ENCODE data around the gene TMUB1. TPM values are rescaled to one million over a fixed set of nuclear protein-coding genes. Genes with fewer than 3 reads are reported as not detected.

Gene TMUB1
- total RNA-seq, 1 experiment from 2014 or later: 45.4 TPM

- Histone ChIP-seq H3K4me1 (ENCODE audit: insufficient read depth, low read length) (peaks cover 3% of the 10 kb centered on the region; the same call in 1 of the 2 replicates), H3K18ac (ENCODE audit: insufficient read length, low read depth, low read length) (no peak overlapping the region), H3K4me2 (ENCODE audit: insufficient read depth, insufficient read length, low read length) (no peak overlapping the region), H3K79me2 (ENCODE audit: insufficient read depth, low read length) (no peaks in the 10 kb centered on the region; the same call in 1 of the 2 replicates), H3K9me3 (ENCODE audit: control insufficient read depth, low read depth, low read length) (no peaks in the 10 kb centered on the region), H3K4ac (ENCODE audit: low read depth, low read length) (no peak overlapping the region), H3K14ac (ENCODE audit: insufficient read depth, low read length) (no peak overlapping the region; the same call in 1 of the 2 replicates), H4K91ac (ENCODE audit: insufficient read length, low read depth, low read length) (no peak overlapping the region), H3K23ac (ENCODE audit: insufficient read length, low read depth, low read length) (no peak overlapping the region), H3K9ac (ENCODE audit: extremely low read depth, insufficient read length, low read length) (no peak overlapping the region), H2AK5ac (ENCODE audit: insufficient read length, low read length) (no peak overlapping the region), H2AFZ (ENCODE audit: low read length) (no peak overlapping the region), H3K27ac (ENCODE audit: insufficient read length, low read depth, low read length) (no peak overlapping the region), H2BK120ac (ENCODE audit: low read depth, low read length, poor library complexity, severe bottlenecking) (no peak overlapping the region), H2BK12ac (ENCODE audit: insufficient read length, low read depth, low read length) (no peak overlapping the region), H2BK15ac (ENCODE audit: low read depth, low read length) (no peak overlapping the region), H3K56ac (ENCODE audit: insufficient read length, low read depth, low read length) (no peak overlapping the region), H4K8ac (replicated peaks; ENCODE audit: insufficient read length, low read depth, low read length) (no peak overlapping the region), H2BK20ac (ENCODE audit: low read depth, low read length, poor library complexity, severe bottlenecking) (no peak overlapping the region), H3K79me1 (ENCODE audit: insufficient read depth, low read depth, low read length, poor library complexity, severe bottlenecking) (peaks cover 3% of the 10 kb centered on the region), H2BK5ac (ENCODE audit: insufficient read length, low read length) (no peak overlapping the region), H4K5ac (ENCODE audit: insufficient read length, low read depth, low read length) (no peak overlapping the region), H3T11ph (ENCODE audit: low read length) (no peak overlapping the region), H3K23me2 (ENCODE audit: insufficient read length, low read depth, low read length, poor library complexity, severe bottlenecking) (peaks cover 4% of the 10 kb centered on the region), H3K27me3 (ENCODE audit: insufficient read depth, low read length) (no peaks in the 10 kb centered on the region), H4K20me1 (ENCODE audit: control insufficient read depth, insufficient read depth, insufficient read length) (peaks cover 4% of the 10 kb centered on the region)
- H3K27me3 Mint-ChIP-seq (ENCODE audit: low read depth): peaks cover 10% of the 10 kb centered on the region
- DNase-seq: no peak
- TF ChIP-seq CTCF (conservative IDR thresholded peaks at IDR 0.05): no peak
- H3K4me3 Mint-ChIP-seq: no peak overlapping the region
- peaks cover 19 to 20% of the 10 kb centered on the region in 2 experiments for H3K4me1 Mint-ChIP-seq
- no peaks in the 10 kb centered on the region for H3K9me3 Mint-ChIP-seq
- peak overlapping the region in 1 of 3 experiments; percentile 61; a peak in 1 of 7 replicates for H3K27ac Mint-ChIP-seq
- peaks cover 33 to 60% (median 51%) of the 10 kb centered on the region in 3 experiments for H3K36me3 Mint-ChIP-seq (ENCODE audit: insufficient read depth in 1 of 3, low read depth in 3 of 3)
- WGBS (ENCODE audit: extremely low coverage, insufficient read length, low lambda C conversion rate): no CpG with 5 or more reads among the region's 22 CpGs
Observed at GRCh38 chr7:151120896-151121295, 37.6 kb upstream of the TMUB1 start.

All from H9 (cell line).